ENCODE data around the gene ATP2B3. TPM values are rescaled to one million over a fixed set of nuclear protein-coding genes. Genes with fewer than 3 reads are reported as not detected.

The ATP2B3 gene
- total RNA-seq, 4 donors from 2014 or later = not detected

GRCh38 chrX:153478746-153479145, 38.7 kb upstream of the ATP2B3 start:
- no peak for TF ChIP-seq CTCF (IDR thresholded peaks at IDR 0.05; ENCODE audit: low read depth)

- TF ChIP-seq CTCF (IDR thresholded peaks at IDR 0.05; ENCODE audit: low read depth) = no peak
Measured at GRCh38 chrX:153481043-153481442, 36.4 kb upstream of the ATP2B3 start.

GRCh38 chrX:153482376-153483015, 34.9 kb upstream of the ATP2B3 start:
- TF ChIP-seq CTCF (IDR thresholded peaks at IDR 0.05; ENCODE audit: low read depth) = no peak

GRCh38 chrX:153485396-153486080, 31.9 kb upstream of the ATP2B3 start:
- no peak for TF ChIP-seq CTCF (IDR thresholded peaks at IDR 0.05; ENCODE audit: low read depth)

GRCh38 chrX:153486171-153486570, 31.3 kb upstream of the ATP2B3 start:
- TF ChIP-seq CTCF (IDR thresholded peaks at IDR 0.05; ENCODE audit: low read depth) = no peak

GRCh38 chrX:153487590-153488071, 29.8 kb upstream of the ATP2B3 start:
- TF ChIP-seq CTCF (IDR thresholded peaks at IDR 0.05; ENCODE audit: low read depth) = no peak

GRCh38 chrX:153488231-153488914, 29.1 kb upstream of the ATP2B3 start:
- no peak for TF ChIP-seq CTCF (IDR thresholded peaks at IDR 0.05; ENCODE audit: low read depth)
